PFSK-1 (cell line): ENCODE data around the gene MAPKAPK2.

Experiments used
- POLR2AphosphoS5 ChIP-seq: IDR thresholded peaks from 2 replicates; pipeline ENCODE4 v1.6.1; 2012; ENCODE audit warnings: low read depth, mild to moderate bottlenecking, control low read depth, low read length, moderate library complexity
- REST ChIP-seq, 2 experiments: IDR thresholded peaks; 2 replicates each; pipeline versions ENCODE4 v1.6.1 to v1.8.0; 2011 to 2012; ENCODE audit warnings: low read depth in 2 of 2, low read length in 2 of 2, control low read depth in 1 of 2, inconsistent platforms in 1 of 2, mild to moderate bottlenecking in 1 of 2, moderate library complexity in 1 of 2; ENCODE audit not compliant: insufficient read depth in 1 of 2
- SIN3A ChIP-seq: IDR thresholded peaks from 2 replicates; pipeline ENCODE4 v1.6.1; 2012; ENCODE audit warnings: mild to moderate bottlenecking, low read length, moderate library complexity, borderline replicate concordance; ENCODE audit not compliant: insufficient read depth
- TAF1 ChIP-seq: IDR thresholded peaks from 2 replicates; pipeline ENCODE4 v1.6.1; 2012; ENCODE audit warnings: low read length, control low read depth, borderline replicate concordance; ENCODE audit not compliant: insufficient read depth

GRCh38 chr1:206713910-206714312, 29.2 kb downstream of the MAPKAPK2 start:
- TF ChIP-seq POLR2AphosphoS5: no peak
- TF ChIP-seq REST (IDR thresholded peaks at IDR 0.05; ENCODE audit: insufficient read depth in 1 of 2, low read depth in 2 of 2, low read length in 2 of 2): no peak
- no peak for TF ChIP-seq SIN3A
- no peak for TF ChIP-seq TAF1
